RWPE1 (cell line): ENCODE measurements around the gene ACTR3C.
"Not testable (repeated sequence)": the region's sequence is repeated elsewhere in the genome, so short reads cannot be mapped to it uniquely, and the experiment has no call there.

ENCODE experiments used
- CTCF ChIA-PET: fragments of 350-600 bp; sonication (Branson Sonifier 250); formaldehyde crosslinking; extraction: SDS; loops from one replicate; lab custom pipeline; 2021; lab: Yijun Ruan, JAX
- POLR2A ChIA-PET: fragments of 400-600 bp; formaldehyde crosslinking; extraction: SDS; loops from one replicate; lab custom pipeline; 2020; ENCODE audit warnings: antibody characterized with exemption; ENCODE audit not compliant: low non-redundant PET; lab: Yijun Ruan, JAX
- DNase-seq: peaks from one replicate; pipeline ENCODE4 v3.0.0; 2012; ENCODE audit warnings: low spot score
- H3K27ac ChIP-seq: fragments of 450-650 bp; 2 replicates; pipeline ENCODE4 v1.5.1; 2017
- CTCF ChIP-seq: fragments of 450-650 bp; conservative IDR thresholded peaks from 2 replicates; pipeline ENCODE4 v1.5.1; 2017; ENCODE audit warnings: low read depth, mild to moderate bottlenecking

Gene ACTR3C

GRCh38 chr7:150321788-150322113 lies 1.6 kb downstream of the ACTR3C start:
- no peak overlapping the region for H3K27ac ChIP-seq
- no peak for DNase-seq
- ChIA-PET CTCF (no interaction called here), POLR2A (no interaction called here)
- no peak for TF ChIP-seq CTCF

- TF ChIP-seq CTCF: no peak
- DNase-seq: no peak
- ChIA-PET POLR2A (no interaction called here), CTCF (no interaction called here)
- H3K27ac ChIP-seq: no peak overlapping the region
These were observed 5.4 kb downstream of the ACTR3C start for GRCh38 chr7:150317748-150318444.

- CTCF ChIA-PET, POLR2A ChIA-PET, DNase-seq, H3K27ac ChIP-seq: not testable (repeated sequence)
These were observed 6.4 kb downstream of the ACTR3C start for GRCh38 chr7:150316987-150317386.

- TF ChIP-seq CTCF: no peak
- no peak for DNase-seq
- ChIA-PET POLR2A (no interaction called here), CTCF (interaction anchor here (0.6 kb wide), 1 partner anchor 40 kb away, joined by 3 read pairs; no protein-coding TSS in a partner anchor)
- no peak overlapping the region for H3K27ac ChIP-seq
These were observed 8.6 kb downstream of the ACTR3C start for GRCh38 chr7:150314639-150315239.

- ChIA-PET CTCF (interaction anchor here (0.6 kb wide), 1 partner anchor 41 kb away, joined by 3 read pairs; no protein-coding TSS in a partner anchor), POLR2A (no interaction called here)
These were observed 9.5 kb downstream of the ACTR3C start for GRCh38 chr7:150313870-150314269.

GRCh38 chr7:150313367-150313809 lies 10.0 kb downstream of the ACTR3C start:
- ChIA-PET POLR2A (no interaction called here), CTCF (interaction anchor here (0.6 kb wide), 1 partner anchor 1412 kb away, joined by 3 read pairs; no protein-coding TSS in a partner anchor)
- no peak for DNase-seq
- TF ChIP-seq CTCF: no peak
- H3K27ac ChIP-seq: no peak overlapping the region

More at GRCh38 chr7:150313870-150314269, 9.5 kb downstream of the ACTR3C start:
- no peak for TF ChIP-seq CTCF
- DNase-seq: no peak
- no peak overlapping the region for H3K27ac ChIP-seq

- H3K27ac ChIP-seq, DNase-seq, POLR2A ChIA-PET: not testable (repeated sequence)
- CTCF ChIA-PET: interaction anchor here (0.6 kb wide), 1 partner anchor 1412 kb away, joined by 3 read pairs; no protein-coding TSS in a partner anchor
These were observed 10.5 kb downstream of the ACTR3C start for GRCh38 chr7:150312649-150313366.
